Panc1 (cell line): ENCODE data around the gene EIF2B2.

Experiments used
- CTCF ChIP-seq: fragments of 450-650 bp; IDR thresholded peaks from 2 replicates; pipeline ENCODE4 v1.5.1; 2017; ENCODE audit warnings: mild to moderate bottlenecking
- REST ChIP-seq, 2 experiments: IDR thresholded peaks; 2 replicates each; pipeline ENCODE4 v1.6.1; 2011 to 2012; ENCODE audit warnings: low read depth in 2 of 2, control low read depth in 1 of 2, low read length in 1 of 2, mild to moderate bottlenecking in 1 of 2, moderate library complexity in 1 of 2; ENCODE audit not compliant: insufficient read depth in 1 of 2
- SIN3A ChIP-seq: IDR thresholded peaks from 2 replicates; pipeline ENCODE4 v1.6.1; 2012; ENCODE audit warnings: low read depth, mild to moderate bottlenecking, low read length, moderate library complexity, borderline replicate concordance; ENCODE audit not compliant: insufficient read depth

GRCh38 chr14:75047506-75047905, 44.8 kb downstream of the EIF2B2 start:
- TF ChIP-seq CTCF (no peak), REST (IDR thresholded peaks at IDR 0.05; ENCODE audit: insufficient read depth in 1 of 2, low read depth in 2 of 2, low read length in 1 of 2) (no peak), SIN3A (no peak)
